Stimulated activated memory B cell treated with anti-CD40 and anti-IgM and Interleukin-4, amounts not matched to agents 10 μg/mL and 1 μg/mL and 100 μg/mL, for 72 hours (primary cell): ENCODE results near the gene NCAPG2.

ENCODE experiments used
- ATAC-seq: fragments of 150-1000 bp; cut with Tn5 transposase; 2 replicates; pipeline ENCODE4 v1.10.0; 2021
- H3K27ac Mint-ChIP-seq: one replicate; pipeline ENCODE4 v1.8.0; 2022; ENCODE audit warnings: mild to moderate bottlenecking, mixed read lengths
- H3K27me3 Mint-ChIP-seq: one replicate; pipeline ENCODE4 v1.8.0; 2022; ENCODE audit warnings: mixed read lengths
- H3K36me3 Mint-ChIP-seq: one replicate; pipeline ENCODE4 v1.8.0; 2022; ENCODE audit warnings: mixed read lengths
- H3K4me1 Mint-ChIP-seq: one replicate; pipeline ENCODE4 v1.8.0; 2022; ENCODE audit warnings: mixed read lengths
- H3K4me3 Mint-ChIP-seq: one replicate; pipeline ENCODE4 v1.8.0; 2022; ENCODE audit warnings: mild to moderate bottlenecking, moderate library complexity, mixed read lengths
- H3K9me3 Mint-ChIP-seq: one replicate; pipeline ENCODE4 v1.8.0; 2022; ENCODE audit warnings: mixed read lengths

NCAPG2 gene

DNA sequence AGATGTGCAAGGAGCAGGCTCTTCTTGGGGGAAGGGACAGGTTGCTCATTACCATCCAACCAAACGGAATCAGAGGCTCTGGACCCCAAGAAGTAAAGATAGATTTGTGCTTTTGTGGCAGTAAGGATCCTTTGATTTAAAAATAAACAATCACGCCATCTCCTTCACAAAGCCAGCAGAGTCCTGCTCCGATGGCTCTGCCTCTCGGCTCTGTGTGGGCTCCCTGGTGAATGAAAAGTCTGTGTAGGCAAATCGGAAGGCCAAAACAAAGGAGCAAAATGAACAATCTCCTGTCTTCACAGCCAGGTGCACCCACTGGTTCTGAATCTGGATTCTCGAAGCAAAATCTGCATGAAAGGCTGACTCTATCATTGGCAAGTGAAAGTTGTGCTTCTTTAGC lies 120.8 kb downstream of the NCAPG2 start:
- H3K27me3 Mint-ChIP-seq: peaks cover 58% of the 10 kb centered on the region
- H3K4me1 Mint-ChIP-seq: peaks cover 9% of the 10 kb centered on the region
- H3K9me3 Mint-ChIP-seq: peaks cover 13% of the 10 kb centered on the region

DNA sequence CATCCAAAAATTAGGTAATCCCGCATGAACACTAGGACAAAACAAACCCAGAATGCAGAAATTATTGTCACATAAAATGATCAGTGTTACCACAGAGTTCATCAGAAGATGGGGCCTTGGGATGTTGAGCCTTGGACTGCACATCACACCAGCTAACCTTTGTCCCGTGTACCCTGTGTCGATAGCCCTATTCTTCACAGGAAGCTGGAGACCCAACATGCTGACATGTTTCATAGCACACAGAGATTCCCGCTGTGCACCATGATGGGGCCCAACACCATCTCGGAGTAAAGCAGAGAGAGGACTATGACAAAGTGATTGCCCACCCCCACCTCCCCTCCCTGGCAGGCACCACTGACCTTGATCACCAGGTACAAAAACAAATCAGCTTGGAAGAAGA lies 121.5 kb downstream of the NCAPG2 start:
- Mint-ChIP-seq H3K27ac (no peak overlapping the region), H3K4me1 (peaks cover 9% of the 10 kb centered on the region), H3K4me3 (no peak overlapping the region), H3K9me3 (peaks cover 15% of the 10 kb centered on the region), H3K36me3 (no peaks in the 10 kb centered on the region), H3K27me3 (peaks cover 51% of the 10 kb centered on the region)
- no peak for ATAC-seq

More for the DNA sequence above, 120.8 kb downstream of the NCAPG2 start:
- no peaks in the 10 kb centered on the region for H3K36me3 Mint-ChIP-seq
- no peak overlapping the region for H3K27ac Mint-ChIP-seq
- no peak for ATAC-seq
- H3K4me3 Mint-ChIP-seq: no peak overlapping the region

DNA sequence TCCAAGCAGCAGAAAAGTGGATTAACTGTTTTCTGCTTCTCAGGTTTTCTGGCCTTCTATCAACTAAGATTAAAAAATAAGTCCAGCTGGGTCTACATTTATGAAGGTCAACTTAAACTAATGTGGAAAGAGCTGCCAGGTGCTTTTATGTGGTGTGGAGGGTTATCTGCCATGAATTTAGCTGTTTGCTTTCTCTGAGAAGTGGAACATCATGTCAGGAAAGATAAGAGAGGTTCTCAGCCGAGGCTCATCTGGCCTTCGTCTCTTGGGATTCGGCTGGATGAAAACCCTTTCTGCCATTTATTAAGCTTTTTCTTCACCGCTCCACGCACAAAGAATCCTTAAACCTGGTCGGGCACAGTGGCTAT lies 122.5 kb downstream of the NCAPG2 start:
- no peak for ATAC-seq
- Mint-ChIP-seq H3K27me3 (peaks cover 51% of the 10 kb centered on the region), H3K4me3 (no peak overlapping the region), H3K36me3 (no peaks in the 10 kb centered on the region), H3K27ac (no peak overlapping the region), H3K9me3 (peaks cover 15% of the 10 kb centered on the region), H3K4me1 (peaks cover 9% of the 10 kb centered on the region)

DNA sequence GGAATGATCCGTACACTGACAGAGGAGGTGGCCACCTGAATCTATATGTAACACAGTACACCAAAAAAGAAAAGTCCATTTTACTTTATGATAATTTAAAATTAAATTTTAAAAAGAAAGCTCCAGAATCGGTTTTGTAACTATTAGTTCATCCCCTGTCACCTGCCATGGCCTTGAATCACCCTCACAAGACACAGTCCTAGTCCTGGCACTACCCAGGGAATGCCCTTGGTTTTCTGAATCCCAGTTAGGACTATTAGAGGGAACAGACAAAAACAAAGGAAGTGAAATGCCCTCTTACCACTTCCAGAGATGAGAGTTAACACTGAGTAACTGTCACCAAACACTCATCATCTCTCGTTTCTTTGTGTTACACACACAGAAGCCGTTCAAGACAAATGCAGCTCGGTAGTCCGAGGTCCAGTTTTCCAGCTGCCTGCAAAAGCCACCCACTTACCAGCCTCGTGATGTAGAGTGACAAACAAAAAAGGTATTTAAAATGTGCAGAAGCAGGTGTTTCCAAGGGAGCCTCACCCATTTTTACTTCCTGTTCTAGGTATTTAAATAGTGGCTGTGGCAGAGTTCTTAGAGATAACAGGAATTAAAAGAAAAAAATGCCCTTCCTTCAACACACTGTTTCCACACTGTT lies 123.0 kb downstream of the NCAPG2 start:
- no peaks in the 10 kb centered on the region for H3K36me3 Mint-ChIP-seq
- no peak for ATAC-seq
- peaks cover 15% of the 10 kb centered on the region for H3K9me3 Mint-ChIP-seq
- H3K27ac Mint-ChIP-seq: no peak overlapping the region
- H3K27me3 Mint-ChIP-seq: peaks cover 50% of the 10 kb centered on the region
- peaks cover 9% of the 10 kb centered on the region for H3K4me1 Mint-ChIP-seq
- H3K4me3 Mint-ChIP-seq: no peak overlapping the region
